HEK293T (cell line): Measurements from ENCODE around the gene MPPED1.

Source experiments
- CTCF ChIA-PET: fragments of 350-600 bp; formaldehyde crosslinking; extraction: SDS; loops from one replicate; lab custom pipeline; 2021; ENCODE audit warnings: antibody characterized with exemption, inconsistent platforms; lab: Yijun Ruan, JAX
- POLR2A ChIA-PET: fragments of 350-600 bp; formaldehyde crosslinking; extraction: SDS; loops from one replicate; lab custom pipeline; 2020; ENCODE audit warnings: antibody characterized with exemption, inconsistent platforms; lab: Yijun Ruan, JAX
- DNase-seq: peaks from one replicate; pipeline ENCODE4 v3.0.0; 2012; ENCODE audit warnings: mixed read lengths; ENCODE audit errors: extremely low spot score
- ARNT ChIP-seq: fragments of 450-650 bp; IDR thresholded peaks from 2 replicates; pipeline ENCODE4 v1.6.1; 2017; ENCODE audit warnings: mild to moderate bottlenecking
- BHLHE40 ChIP-seq: fragments of 450-650 bp; IDR thresholded peaks from 2 replicates; pipeline ENCODE4 v1.6.1; 2016; ENCODE audit warnings: mild to moderate bottlenecking, moderate library complexity, borderline replicate concordance
- CTBP1 ChIP-seq: fragments of 450-650 bp; IDR thresholded peaks from 2 replicates; pipeline ENCODE4 v1.6.1; 2016; ENCODE audit warnings: borderline replicate concordance
- ELF4 ChIP-seq: fragments of 450-650 bp; IDR thresholded peaks from 2 replicates; pipeline ENCODE4 v1.6.1; 2017; ENCODE audit warnings: antibody characterized with exemption
- FOXA1 ChIP-seq: fragments of 450-650 bp; IDR thresholded peaks from 2 replicates; pipeline ENCODE4 v1.6.1; 2016; ENCODE audit warnings: mild to moderate bottlenecking
- FOXK2 ChIP-seq: fragments of 450-650 bp; IDR thresholded peaks from 2 replicates; pipeline ENCODE4 v1.6.1; 2016; ENCODE audit warnings: mild to moderate bottlenecking
- FOXM1 ChIP-seq: fragments of 450-650 bp; IDR thresholded peaks from 2 replicates; pipeline ENCODE4 v1.6.1; 2017; ENCODE audit warnings: mild to moderate bottlenecking, borderline replicate concordance
- HDGF ChIP-seq: fragments of 450-650 bp; IDR thresholded peaks from 2 replicates; pipeline ENCODE4 v1.6.1; 2017; ENCODE audit warnings: antibody characterized with exemption, borderline replicate concordance
- L3MBTL2 ChIP-seq: fragments of 450-650 bp; conservative IDR thresholded peaks from 2 replicates; pipeline ENCODE4 v1.6.1; 2016; ENCODE audit warnings: mild to moderate bottlenecking
- LEF1 ChIP-seq: fragments of 450-650 bp; IDR thresholded peaks from 2 replicates; pipeline ENCODE4 v1.6.1; 2017; ENCODE audit warnings: mild to moderate bottlenecking, borderline replicate concordance
- NFRKB ChIP-seq: fragments of 450-650 bp; IDR thresholded peaks from 2 replicates; pipeline ENCODE4 v1.6.1; 2016; ENCODE audit warnings: mild to moderate bottlenecking, moderate library complexity
- PKNOX1 ChIP-seq: fragments of 450-650 bp; IDR thresholded peaks from 2 replicates; pipeline ENCODE4 v1.6.1; 2016
- SP1 ChIP-seq: fragments of 450-650 bp; IDR thresholded peaks from 2 replicates; pipeline ENCODE4 v1.6.1; 2017
- SUZ12 ChIP-seq: fragments of 450-650 bp; IDR thresholded peaks from 2 replicates; pipeline ENCODE4 v1.6.1; 2016; ENCODE audit warnings: mild to moderate bottlenecking
- TARDBP ChIP-seq: fragments of 450-650 bp; IDR thresholded peaks from 2 replicates; pipeline ENCODE4 v1.6.1; 2016
- ZNF384 ChIP-seq: fragments of 450-650 bp; IDR thresholded peaks from 2 replicates; pipeline ENCODE4 v1.6.1; 2016

MPPED1 gene

GRCh38 chr22:43396934-43397457 is 14.8 kb upstream of the MPPED1 start:
- POLR2A ChIA-PET, result no interaction called here
- no peak for DNase-seq
- TF ChIP-seq BHLHE40 (no peak), SUZ12 (no peak), PKNOX1 (no peak), LEF1 (no peak), FOXA1 (no peak), TARDBP (no peak), ELF4 (no peak), ARNT (no peak), SP1 (no peak), HDGF (no peak), NFRKB (no peak), L3MBTL2 (no peak), ZNF384 (no peak), CTBP1 (no peak), FOXM1 (no peak), FOXK2 (no peak)
- CTCF ChIA-PET, result no interaction called here

GRCh38 chr22:43397766-43398165 is 14.0 kb upstream of the MPPED1 start:
- DNase-seq, result no peak
- ChIA-PET POLR2A (no interaction called here), CTCF (no interaction called here)
- TF ChIP-seq SP1 (no peak), HDGF (no peak), BHLHE40 (no peak), CTBP1 (no peak), TARDBP (no peak), PKNOX1 (no peak), NFRKB (no peak), L3MBTL2 (no peak), FOXA1 (no peak), SUZ12 (no peak), ELF4 (no peak), FOXK2 (no peak), ZNF384 (no peak), FOXM1 (no peak)

GRCh38 chr22:43398246-43398645 is 13.6 kb upstream of the MPPED1 start:
- ChIA-PET CTCF (no interaction called here), POLR2A (no interaction called here)
- no peak for DNase-seq
- TF ChIP-seq FOXA1 (no peak), NFRKB (no peak), L3MBTL2 (no peak), SUZ12 (no peak), CTBP1 (no peak), FOXK2 (no peak), HDGF (no peak), TARDBP (no peak), BHLHE40 (no peak), ARNT (no peak), PKNOX1 (no peak)

GRCh38 chr22:43398910-43399309 is 12.9 kb upstream of the MPPED1 start:
- ChIA-PET CTCF (no interaction called here), POLR2A (no interaction called here)
- TF ChIP-seq BHLHE40 (no peak), ELF4 (no peak), FOXK2 (no peak), FOXM1 (no peak), ARNT (no peak), NFRKB (no peak), ZNF384 (no peak)
- no peak for DNase-seq

GRCh38 chr22:43399338-43399979 is 12.4 kb upstream of the MPPED1 start:
- TF ChIP-seq LEF1, result no peak
- POLR2A ChIA-PET, result no interaction called here
- DNase-seq, result peak; percentile 35
- CTCF ChIA-PET, result no interaction called here

GRCh38 chr22:43399980-43400358 is 11.8 kb upstream of the MPPED1 start:
- DNase-seq, result no peak
- ChIA-PET CTCF (no interaction called here), POLR2A (no interaction called here)
- TF ChIP-seq CTBP1 (no peak), NFRKB (no peak), ZNF384 (no peak), ARNT (no peak), HDGF (no peak), FOXM1 (no peak), PKNOX1 (no peak), SP1 (no peak), TARDBP (no peak), BHLHE40 (no peak), FOXK2 (no peak), LEF1 (no peak), SUZ12 (no peak), FOXA1 (no peak), ELF4 (no peak), L3MBTL2 (no peak)
